Suprapubic skin (tissue), 4 donors: ENCODE data around the gene RHCE.

Experiments
- POLR2A ChIP-seq, 2 donors: fragments of 450-650 bp; IDR thresholded peaks; one replicate each; pipeline ENCODE4 v1.6.1; 2017; ENCODE audit warnings: antibody characterized with exemption in 2 of 2, mild to moderate bottlenecking in 2 of 2, moderate library complexity in 2 of 2
- POLR2AphosphoS5 ChIP-seq, 3 donors: sonication (generic); formaldehyde crosslinking; IDR thresholded peaks; one replicate each; pipeline ENCODE4 v1.6.1; 2017; ENCODE audit warnings: antibody characterized with exemption in 3 of 3

DNA sequence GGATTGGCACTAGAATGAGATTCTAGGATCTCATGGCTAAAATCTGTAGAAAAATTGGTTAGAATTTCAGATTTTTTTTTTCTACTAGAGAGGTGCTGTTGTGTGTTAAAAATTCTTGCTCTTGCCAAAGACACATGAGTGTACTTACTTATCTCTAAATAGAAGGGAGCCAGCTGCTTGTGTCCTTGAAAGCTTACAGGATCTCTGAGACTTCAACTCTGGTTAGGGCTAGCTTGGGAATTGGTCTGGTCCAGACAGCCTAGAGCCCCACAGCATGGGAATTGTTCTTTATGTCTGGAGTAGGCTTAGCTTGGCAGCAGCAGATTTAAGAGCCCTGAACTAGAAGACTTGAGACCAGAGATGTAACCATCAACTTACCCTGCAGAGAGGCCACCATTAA is 47.4 kb upstream of the RHCE start:
- TF ChIP-seq POLR2A (IDR thresholded peaks at IDR 0.05) (no peak), POLR2AphosphoS5 (IDR thresholded peaks at IDR 0.05) (no peak)
